ENCODE data around the gene ALG12. TPM values are rescaled to one million over a fixed set of nuclear protein-coding genes. Genes with fewer than 3 reads are reported as not detected.

The ALG12 gene
- polyA plus RNA-seq, 3 donors, result 7.2 to 9.5 (median 9.0) TPM

DNA sequence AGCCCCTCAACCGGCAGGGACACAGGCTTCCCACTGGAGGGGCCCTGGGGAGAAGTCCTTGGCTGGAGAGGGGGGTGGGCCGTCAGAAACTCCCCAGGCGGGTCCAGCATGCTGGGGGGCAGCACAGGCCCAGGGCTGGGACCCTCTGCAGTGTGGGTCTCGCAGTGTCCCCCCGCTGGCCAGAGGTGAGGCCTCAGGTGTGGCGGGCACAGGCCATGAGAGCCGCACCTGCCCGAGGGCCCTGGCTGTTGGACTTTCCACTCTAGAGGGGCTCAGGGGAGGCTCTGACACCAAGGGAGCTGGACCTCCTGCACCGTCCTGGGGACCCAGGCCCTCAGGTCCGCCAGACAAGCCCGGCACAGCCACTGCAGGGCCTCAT lies 31.7 kb upstream of the ALG12 start:
- H3K36me3 ChIP-seq (replicated peaks in 1 of 2; ENCODE audit: control insufficient read depth in 1 of 2, insufficient read depth in 2 of 2, low read length in 2 of 2), result no peaks in the 10 kb centered on the region
- Mint-ChIP-seq H3K4me1 (peaks cover 21% of the 10 kb centered on the region), H3K4me3 (no peak overlapping the region), H3K36me3 (peaks cover 0 to 4% of the 10 kb centered on the region in 2 donors), H3K27ac (no peak overlapping the region), H3K9me3 (peaks cover 0 to 8% (median 4%) of the 10 kb centered on the region in 7 donors), H3K27me3 (ENCODE audit: low read depth in 3 of 3) (peaks cover 0 to 3% (median 2%) of the 10 kb centered on the region in 3 donors)
- 96% methylated on average over 8 of the region's 11 CpGs for WGBS (ENCODE audit: insufficient coverage)
- H3K27ac ChIP-seq (ENCODE audit: low read depth in 1 of 2, low read length in 2 of 2), result no peak overlapping the region
- H2AFZ ChIP-seq (ENCODE audit: insufficient read depth, low read depth, low read length, poor library complexity, severe bottlenecking), result no peak overlapping the region
- intact Hi-C loops (cut with micrococcal nuclease), result no loop called here
- H3K4me1 ChIP-seq (ENCODE audit: control insufficient read depth in 1 of 2, insufficient read depth in 2 of 2, low read length in 2 of 2), result peaks cover 38 to 51% of the 10 kb centered on the region in 2 donors
- no peak for TF ChIP-seq CTCF (IDR thresholded peaks at IDR 0.05)
- no peak overlapping the region for H3K9ac ChIP-seq (ENCODE audit: insufficient read depth, low read length, poor library complexity, severe bottlenecking)
- peaks cover 0 to 5% of the 10 kb centered on the region in 2 donors for H3K9me3 ChIP-seq (replicated peaks in 1 of 2; ENCODE audit: control insufficient read depth in 1 of 2, insufficient read depth in 1 of 2, low read length in 2 of 2)
- no peak for DNase-seq
- no peak overlapping the region for H3K4me3 ChIP-seq (replicated peaks in 1 of 3; ENCODE audit: low read depth in 2 of 3, low read length in 3 of 3)
- no peaks in the 10 kb centered on the region for H4K20me1 ChIP-seq (ENCODE audit: insufficient read depth, low read length)
- H3K79me2 ChIP-seq (ENCODE audit: insufficient read depth, low read length), result no peaks in the 10 kb centered on the region
- H3K27me3 ChIP-seq (ENCODE audit: control insufficient read depth in 2 of 2, insufficient read depth in 2 of 2, low read length in 2 of 2), result no peaks in the 10 kb centered on the region
- H3K4me2 ChIP-seq (replicated peaks; ENCODE audit: extremely low read depth, low read length, poor library complexity, severe bottlenecking), result no peak overlapping the region

- Histone ChIP-seq H3K79me2 (ENCODE audit: insufficient read depth, low read length) (no peaks in the 10 kb centered on the region), H3K4me2 (replicated peaks; ENCODE audit: extremely low read depth, low read length, poor library complexity, severe bottlenecking) (no peak overlapping the region), H3K4me1 (ENCODE audit: control insufficient read depth in 1 of 2, insufficient read depth in 2 of 2, low read length in 2 of 2) (peaks cover 36 to 50% of the 10 kb centered on the region in 2 donors), H3K27me3 (ENCODE audit: control insufficient read depth in 2 of 2, insufficient read depth in 2 of 2, low read length in 2 of 2) (no peaks in the 10 kb centered on the region), H3K36me3 (replicated peaks in 1 of 2; ENCODE audit: control insufficient read depth in 1 of 2, insufficient read depth in 2 of 2, low read length in 2 of 2) (no peaks in the 10 kb centered on the region), H3K4me3 (replicated peaks in 1 of 3; ENCODE audit: low read depth in 2 of 3, low read length in 3 of 3) (no peak overlapping the region), H3K9me3 (replicated peaks in 1 of 2; ENCODE audit: control insufficient read depth in 1 of 2, insufficient read depth in 1 of 2, low read length in 2 of 2) (peaks cover 0 to 5% of the 10 kb centered on the region in 2 donors), H3K9ac (ENCODE audit: insufficient read depth, low read length, poor library complexity, severe bottlenecking) (no peak overlapping the region), H2AFZ (ENCODE audit: insufficient read depth, low read depth, low read length, poor library complexity, severe bottlenecking) (no peak overlapping the region), H4K20me1 (ENCODE audit: insufficient read depth, low read length) (no peaks in the 10 kb centered on the region), H3K27ac (ENCODE audit: low read depth in 1 of 2, low read length in 2 of 2) (no peak overlapping the region)
- no peak for DNase-seq
- Mint-ChIP-seq H3K4me1 (peaks cover 21% of the 10 kb centered on the region), H3K27ac (no peak overlapping the region), H3K9me3 (peaks cover 0 to 10% (median 4%) of the 10 kb centered on the region in 7 donors), H3K27me3 (ENCODE audit: low read depth in 3 of 3) (peaks cover 0 to 3% (median 2%) of the 10 kb centered on the region in 3 donors), H3K4me3 (no peak overlapping the region), H3K36me3 (peaks cover 0 to 4% of the 10 kb centered on the region in 2 donors)
- no peak for TF ChIP-seq CTCF (IDR thresholded peaks at IDR 0.05)
- intact Hi-C loops (cut with micrococcal nuclease), result no loop called here
- 96% methylated on average over 39 of the region's 42 CpGs for WGBS (ENCODE audit: insufficient coverage)
These were observed 31.0 kb upstream of the ALG12 start for GRCh38 chr22:49948958-49949913.

Data from CD14-positive monocyte (primary cell).